Natural killer cell (primary cell): Measurements from ENCODE around the gene ANGPTL4. TPM values are rescaled to one million over a fixed set of nuclear protein-coding genes. Genes with fewer than 3 reads are reported as not detected.

Experiments used
- ATAC-seq, 3 donors: fragments of 150-1000 bp in 2 of 3; fragments of 200-7000 bp in 1 of 3; cut with Tn5 transposase; 1 replicate in 1 of 3; 2 replicates in 2 of 3; pipeline ENCODE4 v1.10.0; 2021; ENCODE audit warnings: mild to moderate bottlenecking in 2 of 3, moderate library complexity in 2 of 3
- DNase-seq, 2 donors: peaks; one replicate each; pipeline versions ENCODE4 v3.0.0 to v3.0.0-alpha.2; 2013 to 2021; ENCODE audit warnings: mixed read lengths in 1 of 2
- H3K27ac ChIP-seq: one replicate; pipeline ENCODE4 v1.5.1; 2013; ENCODE audit warnings: mild to moderate bottlenecking, low read length
- H3K27me3 ChIP-seq: one replicate; pipeline ENCODE4 v1.6.1; 2013; ENCODE audit warnings: low read length; ENCODE audit not compliant: control insufficient read depth, insufficient read depth
- H3K36me3 ChIP-seq: one replicate; pipeline ENCODE4 v1.6.1; 2013; ENCODE audit warnings: low read length; ENCODE audit not compliant: control insufficient read depth, insufficient read depth
- H3K4me1 ChIP-seq: one replicate; pipeline ENCODE4 v1.6.1; 2013; ENCODE audit warnings: low read length; ENCODE audit not compliant: control insufficient read depth, insufficient read depth
- H3K4me3 ChIP-seq: one replicate; pipeline ENCODE4 v1.5.1; 2013; ENCODE audit warnings: low read length
- H3K9me3 ChIP-seq: one replicate; pipeline ENCODE4 v1.6.1; 2013; ENCODE audit warnings: low read length; ENCODE audit not compliant: control insufficient read depth, insufficient read depth
- H3K27ac Mint-ChIP-seq, 2 donors: one replicate each; pipeline ENCODE4 v1.8.0; 2022; ENCODE audit warnings: mild to moderate bottlenecking in 2 of 2, mixed read lengths in 2 of 2, moderate library complexity in 1 of 2
- H3K27me3 Mint-ChIP-seq, 2 donors: one replicate each; pipeline ENCODE4 v1.8.0; 2022; ENCODE audit warnings: low read depth in 2 of 2, mixed read lengths in 2 of 2
- H3K36me3 Mint-ChIP-seq: one replicate; pipeline ENCODE4 v1.8.0; 2022; ENCODE audit warnings: mixed read lengths
- H3K4me1 Mint-ChIP-seq, 2 donors: one replicate each; pipeline ENCODE4 v1.8.0; 2022; ENCODE audit warnings: mixed read lengths in 2 of 2
- H3K4me3 Mint-ChIP-seq: one replicate; pipeline ENCODE4 v1.8.0; 2022; ENCODE audit warnings: mild to moderate bottlenecking, moderate library complexity, mixed read lengths
- H3K9me3 Mint-ChIP-seq, 2 donors: one replicate each; pipeline ENCODE4 v1.8.0; 2022; ENCODE audit warnings: mixed read lengths in 2 of 2
- CTCF ChIP-seq: fragments of 200-600 bp; IDR thresholded peaks from one replicate; pipeline ENCODE4 v1.8.0; 2022; ENCODE audit warnings: antibody characterized with exemption
- WGBS: methylation state at CpG from one replicate; pipeline ENCODE4 v1.1.7; 2013; ENCODE audit warnings: missing lambda C conversion rate; ENCODE audit not compliant: insufficient coverage; 5-methylcytosine and 5-hydroxymethylcytosine counted together
- intact Hi-C: fragments of 100-400 bp; cut with micrococcal nuclease; formaldehyde crosslinking; loops from one replicate; pipeline ENCODE4 v1.14.2; 2022
- total RNA-seq, 4 donors: library from RNA; stranded (reverse); fragments of 120-200 nt in 1 of 4; gene quantifications; one replicate each; pipeline versions ENCODE4 v1.2.3 to v1.2.4, GENCODE V29; 2013 to 2022

ANGPTL4 gene
- total RNA-seq, 3 donors from 2014 or later (not counting 1 experiment from before 2014, with no cell fraction given) = not detected

- Histone ChIP-seq H3K4me1 (peaks cover 46% of the 10 kb centered on the region), H3K27ac (peak overlapping the region; percentile 34), H3K4me3 (no peak overlapping the region), H3K9me3 (no peaks in the 10 kb centered on the region), H3K36me3 (no peaks in the 10 kb centered on the region), H3K27me3 (no peaks in the 10 kb centered on the region)
- Mint-ChIP-seq H3K4me1 (peaks cover 27 to 45% of the 10 kb centered on the region in 2 donors), H3K27me3 (no peaks in the 10 kb centered on the region), H3K9me3 (no peaks in the 10 kb centered on the region), H3K4me3 (peak overlapping the region; percentile 69), H3K36me3 (no peaks in the 10 kb centered on the region), H3K27ac (peak overlapping the region; percentile 94)
- TF ChIP-seq CTCF = no peak
- ATAC-seq = no peak
- WGBS = 36% methylated on average over 11 of the region's 11 CpGs
- DNase-seq = no peak
- intact Hi-C loops = no loop called here
These were observed 28.1 kb downstream of the ANGPTL4 start for GRCh38 chr19:8392017-8392591.

- H3K4me1 Mint-ChIP-seq = peaks cover 31 to 51% of the 10 kb centered on the region in 2 donors
- Histone ChIP-seq H3K9me3 (no peaks in the 10 kb centered on the region), H3K4me3 (no peak overlapping the region), H3K27ac (no peak overlapping the region), H3K4me1 (peaks cover 48% of the 10 kb centered on the region), H3K27me3 (no peaks in the 10 kb centered on the region), H3K36me3 (peaks cover 2% of the 10 kb centered on the region)
- intact Hi-C loops = no loop called here
- peak overlapping the region in 1 of 2 donors; percentile 94 for H3K27ac Mint-ChIP-seq
- no peaks in the 10 kb centered on the region for H3K36me3 Mint-ChIP-seq
- no peak for ATAC-seq
- H3K9me3 Mint-ChIP-seq = no peaks in the 10 kb centered on the region
- no peaks in the 10 kb centered on the region for H3K27me3 Mint-ChIP-seq
- no peak for TF ChIP-seq CTCF
- H3K4me3 Mint-ChIP-seq = peak overlapping the region; percentile 43
- DNase-seq = no peak
- 90% methylated on average over 8 of the region's 8 CpGs for WGBS
These were observed 29.4 kb downstream of the ANGPTL4 start for GRCh38 chr19:8393192-8393870.

GRCh38 chr19:8393871-8394250 lies 29.9 kb downstream of the ANGPTL4 start:
- Mint-ChIP-seq H3K27ac (peak overlapping the region in 1 of 2 donors; percentile 94), H3K27me3 (no peaks in the 10 kb centered on the region), H3K4me1 (peaks cover 31 to 51% of the 10 kb centered on the region in 2 donors), H3K36me3 (no peaks in the 10 kb centered on the region), H3K4me3 (no peak overlapping the region), H3K9me3 (no peaks in the 10 kb centered on the region)
- intact Hi-C loops = no loop called here
- TF ChIP-seq CTCF = no peak
- DNase-seq (no peak), ATAC-seq (no peak)
- Histone ChIP-seq H3K4me3 (no peak overlapping the region), H3K4me1 (peaks cover 48% of the 10 kb centered on the region), H3K27ac (no peak overlapping the region), H3K9me3 (no peaks in the 10 kb centered on the region), H3K27me3 (no peaks in the 10 kb centered on the region), H3K36me3 (peaks cover 2% of the 10 kb centered on the region)
- WGBS = 97% methylated on average over 8 of the region's 8 CpGs
